ENCODE results near the gene PTPRZ1. TPM values are rescaled to one million over a fixed set of nuclear protein-coding genes. Genes with fewer than 3 reads are reported as not detected.

PTPRZ1 gene
- total and polyA plus RNA-seq, 10 of the 15 experiments (the other 5 are each of a cell fraction or from before 2014, with no cell fraction given): 0.05 to 0.21 (median 0.11) TPM; not detected in 7

- no peak for TF ChIP-seq EP300 (IDR thresholded peaks at IDR 0.05; ENCODE audit: borderline replicate concordance in 1 of 2, control insufficient read depth in 1 of 2, low read depth in 2 of 2, low read length in 2 of 2)
Observed at GRCh38 chr7:121936951-121937623, 64.1 kb downstream of the PTPRZ1 start (continued).

DNA sequence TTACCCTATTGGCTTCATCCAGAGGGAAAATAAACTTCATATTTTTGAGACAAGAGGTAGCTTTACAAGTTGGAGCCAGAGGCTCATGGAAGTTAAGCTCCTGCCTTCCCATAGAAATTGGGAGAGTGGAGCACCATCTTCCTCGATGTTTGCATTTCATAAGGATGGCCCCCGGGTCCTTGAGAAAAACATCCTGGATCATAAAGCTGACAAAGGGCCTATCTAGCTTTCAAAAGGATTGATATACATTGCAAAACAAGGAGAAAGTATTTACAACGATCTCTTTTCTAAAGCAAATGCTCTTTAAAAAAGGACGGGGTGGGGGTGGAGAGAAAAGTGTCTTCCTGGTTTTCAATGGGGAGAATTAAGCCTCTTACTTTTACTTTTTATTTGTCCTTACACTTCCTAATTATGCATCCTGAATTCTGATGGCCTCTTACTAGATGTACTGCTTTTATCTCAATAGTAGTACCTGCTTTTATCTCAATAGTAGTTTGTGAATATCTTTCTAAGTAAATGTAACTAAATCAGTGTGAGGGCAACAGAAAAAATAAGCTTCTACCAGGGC is 65.6 kb downstream of the PTPRZ1 start:
- SMC1A ChIA-PET (ENCODE audit: uncharacterized antibody, unreplicated experiment): no interaction called here
- no peak overlapping the region for H3K4me2 ChIP-seq (ENCODE audit: control insufficient read depth, insufficient read depth)
- POLR2A ChIA-PET: no interaction called here
- H3K79me2 ChIP-seq (ENCODE audit: control insufficient read depth, insufficient read depth, low read length): no peaks in the 10 kb centered on the region
- 2% methylated on average over 4 of the region's 4 CpGs for WGBS (ENCODE audit: insufficient coverage, insufficient replicate concordance, low lambda C conversion rate, missing lambda C conversion rate)
- H3K36me3 ChIP-seq (ENCODE audit: control insufficient read depth in 2 of 2, insufficient read depth in 2 of 2, low read length in 1 of 2): no peaks in the 10 kb centered on the region
- no peak overlapping the region for H2AFZ ChIP-seq (ENCODE audit: control insufficient read depth, low read depth, low read length)
- FAIRE-seq (no peak), ATAC-seq (no peak), DNase-seq (ENCODE audit: low read depth, low spot score) (no peak)
- intact Hi-C loops (cut with micrococcal nuclease; ENCODE audit: unreplicated experiment) (no loop called here), in situ Hi-C loops (cut with MboI) (no loop called here)
- BruUV-seq (replicated peaks): no TSS peak
- H3K27ac ChIP-seq (ENCODE audit: control insufficient read depth, insufficient read depth): no peak overlapping the region
- no peak overlapping the region for H3K9ac ChIP-seq (ENCODE audit: control insufficient read depth, insufficient read depth, low read length)
- no peaks in the 10 kb centered on the region for H4K20me1 ChIP-seq (ENCODE audit: control insufficient read depth, insufficient read depth)
- RAD21 ChIA-PET (ENCODE audit: unreplicated experiment): no interaction called here
- H3K4me1 ChIP-seq (ENCODE audit: control insufficient read depth, insufficient read depth, low read length): no peaks in the 10 kb centered on the region
- TF ChIP-seq SMAD1 (IDR thresholded peaks at IDR 0.05; ENCODE audit: low read depth, partially characterized antibody): no peak
- no peak for TF ChIP-seq SREBF1 (IDR thresholded peaks at IDR 0.05; ENCODE audit: low read length)
- no peak for TF ChIP-seq WRNIP1 (IDR thresholded peaks at IDR 0.05; ENCODE audit: borderline replicate concordance, low read depth, low read length)
- TF ChIP-seq, protein P1, sequence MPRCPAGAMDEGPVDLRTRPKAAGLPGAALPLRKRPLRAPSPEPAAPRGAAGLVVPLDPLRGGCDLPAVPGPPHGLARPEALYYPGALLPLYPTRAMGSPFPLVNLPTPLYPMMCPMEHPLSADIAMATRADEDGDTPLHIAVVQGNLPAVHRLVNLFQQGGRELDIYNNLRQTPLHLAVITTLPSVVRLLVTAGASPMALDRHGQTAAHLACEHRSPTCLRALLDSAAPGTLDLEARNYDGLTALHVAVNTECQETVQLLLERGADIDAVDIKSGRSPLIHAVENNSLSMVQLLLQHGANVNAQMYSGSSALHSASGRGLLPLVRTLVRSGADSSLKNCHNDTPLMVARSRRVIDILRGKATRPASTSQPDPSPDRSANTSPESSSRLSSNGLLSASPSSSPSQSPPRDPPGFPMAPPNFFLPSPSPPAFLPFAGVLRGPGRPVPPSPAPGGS (IDR thresholded peaks at IDR 0.05; ENCODE audit: borderline replicate concordance, insufficient read depth, low read depth, low read length, poor library complexity, severe bottlenecking): no peak
- TF ChIP-seq, protein P2, sequence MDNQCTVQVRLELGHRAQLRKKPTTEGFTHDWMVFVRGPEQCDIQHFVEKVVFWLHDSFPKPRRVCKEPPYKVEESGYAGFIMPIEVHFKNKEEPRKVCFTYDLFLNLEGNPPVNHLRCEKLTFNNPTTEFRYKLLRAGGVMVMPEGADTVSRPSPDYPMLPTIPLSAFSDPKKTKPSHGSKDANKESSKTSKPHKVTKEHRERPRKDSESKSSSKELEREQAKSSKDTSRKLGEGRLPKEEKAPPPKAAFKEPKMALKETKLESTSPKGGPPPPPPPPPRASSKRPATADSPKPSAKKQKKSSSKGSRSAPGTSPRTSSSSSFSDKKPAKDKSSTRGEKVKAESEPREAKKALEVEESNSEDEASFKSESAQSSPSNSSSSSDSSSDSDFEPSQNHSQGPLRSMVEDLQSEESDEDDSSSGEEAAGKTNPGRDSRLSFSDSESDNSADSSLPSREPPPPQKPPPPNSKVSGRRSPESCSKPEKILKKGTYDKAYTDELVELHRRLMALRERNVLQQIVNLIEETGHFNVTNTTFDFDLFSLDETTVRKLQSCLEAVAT (IDR thresholded peaks at IDR 0.05): no peak
- TF ChIP-seq RB1 (IDR thresholded peaks at IDR 0.05; ENCODE audit: borderline replicate concordance): no peak
- TF ChIP-seq NFXL1 (IDR thresholded peaks at IDR 0.05; ENCODE audit: borderline replicate concordance): no peak
- no peak for TF ChIP-seq CEBPB (IDR thresholded peaks at IDR 0.05; ENCODE audit: borderline replicate concordance in 1 of 2, low read depth in 2 of 2, low read length in 2 of 2)
- TF ChIP-seq ZNF592 (IDR thresholded peaks at IDR 0.05): no peak
- H3K9me3 ChIP-seq (replicated peaks; ENCODE audit: control insufficient read depth, insufficient read depth, low read length): no peaks in the 10 kb centered on the region
- CTCF ChIA-PET: interaction anchor here (1.2 kb wide), 1 partner anchor 56 kb away, joined by 3 read pairs; no protein-coding TSS in a partner anchor
- H3K27me3 ChIP-seq (replicated peaks in 1 of 2; ENCODE audit: control insufficient read depth in 2 of 2, insufficient read depth in 2 of 2, low read length in 1 of 2): no peaks in the 10 kb centered on the region; a peak in 1 of 4 replicates
- no peak overlapping the region for H3K4me3 ChIP-seq

All from GM12878 (cell line).